A549 (cell line): ENCODE results near the gene MOCOS. TPM values are rescaled to one million over a fixed set of nuclear protein-coding genes. Genes with fewer than 3 reads are reported as not detected.

Source experiments
- ATAC-seq, 2 experiments: fragments of 200-7000 bp in 1 of 2; fragments of >200 bp in 1 of 2; cut with Nextera tagmentation in 1 of 2; cut with Tn5 transposase in 1 of 2; 3 replicates each; pipeline versions ENCODE4 v1.8.0 to v1.9.1; 2018 to 2020; ENCODE audit warnings: mild to moderate bottlenecking in 1 of 2, moderate library complexity in 1 of 2
- CTCF ChIA-PET: fragments of 300-600 bp; sonication (Branson Sonifier 250); formaldehyde crosslinking; extraction: SDS; loops from one replicate; lab custom pipeline; 2021; ENCODE audit warnings: antibody characterized with exemption, inconsistent platforms; lab: Yijun Ruan, JAX
- POLR2A ChIA-PET: fragments of 350-600 bp; formaldehyde crosslinking; extraction: SDS; loops from one replicate; lab custom pipeline; 2021; ENCODE audit warnings: antibody characterized with exemption, inconsistent platforms; lab: Yijun Ruan, JAX
- DNase-seq, 2 experiments: peaks; one replicate each; pipeline versions ENCODE4 v3.0.0 to v3.0.0-alpha.2; 2011 to 2016; ENCODE audit warnings: low read depth in 1 of 2, low spot score in 1 of 2
- FAIRE-seq: peaks from 2 replicates; lab custom pipeline; 2011; peaks lifted over from hg19 to GRCh38; lab: Jason Lieb, UNC
- H3K27ac ChIP-seq, 2 experiments: fragments of >200 bp; sonication (Bioruptor Twin); formaldehyde crosslinking; 3 replicates each; pipeline ENCODE4 v1.5.1; 2016 to 2017
- H3K4me1 ChIP-seq: fragments of >200 bp; sonication (Bioruptor Twin); formaldehyde crosslinking; 3 replicates; pipeline ENCODE4 v1.6.1; 2016
- H3K4me2 ChIP-seq: fragments of >200 bp; sonication (Bioruptor Twin); formaldehyde crosslinking; 3 replicates; pipeline ENCODE4 v1.6.1; 2016
- H3K4me3 ChIP-seq: fragments of >200 bp; sonication (Bioruptor Twin); formaldehyde crosslinking; 3 replicates; pipeline ENCODE4 v1.5.1; 2016
- H3K9me3 ChIP-seq: fragments of >200 bp; sonication (Bioruptor Twin); formaldehyde crosslinking; 3 replicates; pipeline ENCODE4 v1.6.1; 2016
- ATOH8 ChIP-seq: fragments of 250-450 bp; sonication (Bioruptor Pico); IDR thresholded peaks from 2 replicates; pipeline ENCODE4 v1.5.0; 2020; ENCODE audit warnings: low read depth, mild to moderate bottlenecking, moderate library complexity
- BHLHE40 ChIP-seq: IDR thresholded peaks from 2 replicates; pipeline ENCODE4 v1.6.1; 2012; ENCODE audit warnings: low read depth, low read length, inconsistent platforms
- CBX2 ChIP-seq: fragments of 200-600 bp; sonication (generic); IDR thresholded peaks from 2 replicates; pipeline ENCODE4 v1.6.1; 2016; ENCODE audit warnings: low read depth, mild to moderate bottlenecking, borderline replicate concordance
- CBX8 ChIP-seq: fragments of 200-600 bp; sonication (generic); IDR thresholded peaks from 2 replicates; pipeline ENCODE4 v1.6.1; 2016
- CHD2 ChIP-seq: fragments of 150-350 bp; IDR thresholded peaks from 2 replicates; pipeline ENCODE4 v1.6.1; 2014; ENCODE audit warnings: low read length; ENCODE audit not compliant: partially characterized antibody
- EHMT2 ChIP-seq: fragments of 200-600 bp; sonication (generic); IDR thresholded peaks from 2 replicates; pipeline ENCODE4 v1.6.1; 2016; ENCODE audit warnings: antibody characterized with exemption, low read depth, mild to moderate bottlenecking, moderate library complexity
- ELK1 ChIP-seq: fragments of 150-350 bp; IDR thresholded peaks from 2 replicates; pipeline ENCODE4 v1.6.1; 2014; ENCODE audit warnings: low read depth, mild to moderate bottlenecking, low read length
- FOSB ChIP-seq: fragments of 250-450 bp; sonication (Bioruptor Pico); IDR thresholded peaks from 2 replicates; pipeline ENCODE4 v1.5.0; 2020; ENCODE audit warnings: mild to moderate bottlenecking, moderate library complexity
- FOSL2 ChIP-seq, 2 experiments: fragments of 450-650 bp in 1 of 2; fragments of >200 bp in 1 of 2; sonication (Bioruptor Twin) in 1 of 2; formaldehyde crosslinking; IDR thresholded peaks; 2 replicates each; pipeline versions ENCODE4 v1.5.0 to v1.6.1; 2016 to 2020; ENCODE audit warnings: mild to moderate bottlenecking in 1 of 2, moderate library complexity in 1 of 2
- GATA3 ChIP-seq: IDR thresholded peaks from 2 replicates; pipeline ENCODE4 v1.6.1; 2012; ENCODE audit warnings: borderline replicate concordance
- MAFK ChIP-seq: fragments of 450-650 bp; IDR thresholded peaks from 2 replicates; pipeline ENCODE4 v1.6.1; 2014; ENCODE audit not compliant: partially characterized antibody
- MYC ChIP-seq: IDR thresholded peaks from 2 replicates; pipeline ENCODE4 v1.6.1; 2012; ENCODE audit warnings: mild to moderate bottlenecking, inconsistent platforms, low read length, improper control_type of control experiment, borderline replicate concordance
- NFE2L2 ChIP-seq: fragments of 150-350 bp; conservative IDR thresholded peaks from 2 replicates; pipeline ENCODE4 v1.6.1; 2014; ENCODE audit warnings: low read length
- NR3C1 ChIP-seq: fragments of >200 bp; sonication (Bioruptor Twin); formaldehyde crosslinking; IDR thresholded peaks from 3 replicates; pipeline ENCODE4 v1.6.1; 2017
- POLR2AphosphoS2 ChIP-seq: conservative IDR thresholded peaks from 2 replicates; pipeline ENCODE4 v1.6.1; 2012; ENCODE audit warnings: low read length, improper control_type of control experiment, inconsistent platforms
- RAD21 ChIP-seq, 2 experiments: fragments of >200 bp in 1 of 2; sonication (Bioruptor Twin) in 1 of 2; formaldehyde crosslinking in 1 of 2; IDR thresholded peaks in 1 of 2; conservative IDR thresholded peaks in 1 of 2; 2 replicates in 1 of 2; 3 replicates in 1 of 2; pipeline ENCODE4 v1.6.1; 2012 to 2018; ENCODE audit warnings: inconsistent platforms in 1 of 2
- RCOR1 ChIP-seq: fragments of 150-350 bp; IDR thresholded peaks from 2 replicates; pipeline ENCODE4 v1.6.1; 2014; ENCODE audit warnings: antibody characterized with exemption, low read length, low read depth
- RFX5 ChIP-seq: fragments of 450-650 bp; IDR thresholded peaks from 2 replicates; pipeline ENCODE4 v1.7.1; 2014; ENCODE audit warnings: antibody characterized with exemption, mild to moderate bottlenecking, moderate library complexity
- RNF2 ChIP-seq: fragments of 200-600 bp; sonication (generic); IDR thresholded peaks from 2 replicates; pipeline ENCODE4 v1.6.1; 2016; ENCODE audit warnings: low read depth, mild to moderate bottlenecking, antibody characterized with exemption, moderate library complexity, borderline replicate concordance
- SMC3 ChIP-seq: fragments of >200 bp; sonication (Bioruptor Twin); formaldehyde crosslinking; IDR thresholded peaks from 3 replicates; pipeline ENCODE4 v1.6.1; 2018; ENCODE audit warnings: inconsistent platforms
- SREBF2 ChIP-seq: fragments of 450-650 bp; IDR thresholded peaks from 2 replicates; pipeline ENCODE4 v1.6.1; 2014; ENCODE audit warnings: mild to moderate bottlenecking, moderate library complexity
- TFCP2L1 ChIP-seq: fragments of 250-450 bp; sonication (Bioruptor Pico); IDR thresholded peaks from 2 replicates; pipeline ENCODE4 v1.5.0; 2021; ENCODE audit warnings: mild to moderate bottlenecking
- ZC3H11A ChIP-seq: fragments of 450-650 bp; IDR thresholded peaks from 2 replicates; pipeline ENCODE4 v1.6.1; 2014; ENCODE audit warnings: antibody characterized with exemption, mild to moderate bottlenecking
- ZFP36 ChIP-seq: fragments of 450-650 bp; IDR thresholded peaks from 2 replicates; pipeline ENCODE4 v1.6.1; 2014; ENCODE audit warnings: borderline replicate concordance; ENCODE audit not compliant: partially characterized antibody
- ZSCAN20 ChIP-seq: fragments of 250-450 bp; sonication (Bioruptor Pico); IDR thresholded peaks from 2 replicates; pipeline ENCODE4 v1.8.0; 2022; ENCODE audit warnings: mild to moderate bottlenecking, moderate library complexity
- WGBS: methylation state at CpG from one replicate; pipeline ENCODE4 v1.1.6; 2017; ENCODE audit errors: missing lambda C conversion rate; 5-methylcytosine and 5-hydroxymethylcytosine counted together
- polyA plus RNA-seq, 4 experiments: library from polyadenylated mRNA; depleted of rRNA in 3 of 4; stranded (reverse); fragments of >200 nt; fragmentation: RNase III in 1 of 4; extraction: RNeasy Plus Mini Kit Qiagen cat#74134 plus additional on column Dnase treatment in 1 of 4; gene quantifications; 2 replicates in 3 of 4; 3 replicates in 1 of 4; pipeline ENCODE4 v1.2.3, GENCODE V29; 2011 to 2017

Gene MOCOS
- polyA plus RNA-seq, 2 of the 4 experiments (the other 2 are of a cell fraction), result 2.7 to 8.1 TPM

- POLR2A ChIA-PET, result no interaction called here
- 88% methylated on average over 1 of the region's 1 CpG for WGBS
- CTCF ChIA-PET, result interaction anchor here (0.7 to 5.4 kb wide), 4 partner anchors 11 to 277 kb away, joined by 3 to 16 read pairs (median 9); no protein-coding TSS in a partner anchor
- no peak overlapping the region for H3K4me3 ChIP-seq
- no peak overlapping the region for H3K4me2 ChIP-seq
- DNase-seq, result no peak
- H3K27ac ChIP-seq, result no peak overlapping the region
- no peak for FAIRE-seq
- H3K9me3 ChIP-seq, result no peaks in the 10 kb centered on the region
- H3K4me1 ChIP-seq, result no peaks in the 10 kb centered on the region
- TF ChIP-seq CBX2 (no peak), CHD2 (no peak), TFCP2L1 (CRISPR knock-in tag) (no peak), FOSL2 (IDR thresholded peaks at IDR 0.05) (no peak), FOSL2 (CRISPR knock-in tag; IDR thresholded peaks at IDR 0.05) (no peak), GATA3 (no peak), SMC3 (no peak), ZFP36 (no peak), FOSB (CRISPR knock-in tag) (no peak), RFX5 (no peak), SREBF2 (no peak), RCOR1 (no peak), MYC (no peak), BHLHE40 (no peak), ATOH8 (CRISPR knock-in tag) (no peak), EHMT2 (no peak), MAFK (no peak), RAD21 (conservative IDR thresholded peaks at IDR 0.05 in 1 of 2, IDR thresholded peaks at IDR 0.05 in 1 of 2) (no peak), ELK1 (no peak), NFE2L2 (no peak)
- no peak for ATAC-seq
Measured at GRCh38 chr18:36295214-36295613, 107.9 kb downstream of the MOCOS start.

- 69% methylated on average over 21 of the region's 21 CpGs for WGBS
- no peak for TF ChIP-seq NR3C1
- TF ChIP-seq RCOR1, result no peak
- no peak for TF ChIP-seq TFCP2L1 (CRISPR knock-in tag)
- no peak for TF ChIP-seq RNF2
- TF ChIP-seq POLR2AphosphoS2, result no peak
- no peak for TF ChIP-seq ZC3H11A
- TF ChIP-seq CHD2, result no peak
- TF ChIP-seq ZSCAN20, result no peak
- no peak for TF ChIP-seq FOSL2 (IDR thresholded peaks at IDR 0.05)
- no peak for TF ChIP-seq FOSL2 (CRISPR knock-in tag; IDR thresholded peaks at IDR 0.05)
- no peak for TF ChIP-seq CBX8
- H3K4me2 ChIP-seq, result peak overlapping the region; percentile 100
Measured at GRCh38 chr18:36295880-36296301, 108.6 kb downstream of the MOCOS start.

More at GRCh38 chr18:36295880-36296301, 108.6 kb downstream of the MOCOS start:
- H3K4me1 ChIP-seq, result no peaks in the 10 kb centered on the region
- ChIA-PET CTCF (interaction anchor here (0.7 to 5.4 kb wide), 4 partner anchors 11 to 276 kb away, joined by 3 to 16 read pairs (median 9); no protein-coding TSS in a partner anchor), POLR2A (interaction anchor here (0.6 kb wide), 1 partner anchor 1066 kb away, joined by 5 read pairs; no protein-coding TSS in a partner anchor)
- peak overlapping the region; percentile 67; the same call in 1 of the 3 replicates for H3K4me3 ChIP-seq
- no peak for DNase-seq
- no peak for FAIRE-seq
- no peaks in the 10 kb centered on the region for H3K9me3 ChIP-seq
- H3K27ac ChIP-seq, result no peak overlapping the region; a peak in 2 of 6 replicates
- ATAC-seq, result no peak
